Tongue (tissue), 2 donors: ENCODE data around the gene GTF2E1. TPM values are rescaled to one million over a fixed set of nuclear protein-coding genes. Genes with fewer than 3 reads are reported as not detected.
"Not testable (repeated sequence)": the region's sequence is repeated elsewhere in the genome, so short reads cannot be mapped to it uniquely, and the experiment has no call there.

ENCODE experiments used
- DNase-seq: peaks from one replicate; pipeline ENCODE4 v3.0.0-alpha.2; 2015
- total RNA-seq: library from RNA; depleted of rRNA; stranded (reverse); fragments of >200 nt; gene quantifications from one replicate; pipeline ENCODE4 v1.2.3, GENCODE V29; 2014

Gene GTF2E1
- 21.2 TPM for total RNA-seq

GRCh38 chr3:120742198-120742848, at the start of gene GTF2E1, which contains the start of gene RABL3:
TSS of gene GTF2E1 (plus strand) at chr3:120742744. CDS start at chr3:120750553, 7,809 bp downstream.
TSS of gene RABL3 (minus strand) at chr3:120742516. CDS start at chr3:120742507, 9 bp downstream.
- DNase-seq = peak; percentile 100

- no peak for DNase-seq
Observed at GRCh38 chr3:120693439-120694171, 48.9 kb upstream of the GTF2E1 start.

- no peak for DNase-seq
Observed at GRCh38 chr3:120699333-120699732, 43.2 kb upstream of the GTF2E1 start.

- DNase-seq = no peak
Observed at GRCh38 chr3:120705884-120706582, 36.5 kb upstream of the GTF2E1 start.

- no peak for DNase-seq
Observed at GRCh38 chr3:120706950-120707349, 35.6 kb upstream of the GTF2E1 start.

GRCh38 chr3:120708408-120708807, 34.1 kb upstream of the GTF2E1 start:
- DNase-seq = no peak

GRCh38 chr3:120710369-120710768, 32.2 kb upstream of the GTF2E1 start:
- no peak for DNase-seq

- no peak for DNase-seq
Observed at GRCh38 chr3:120713262-120713661, 29.3 kb upstream of the GTF2E1 start.

GRCh38 chr3:120719167-120719834, 23.2 kb upstream of the GTF2E1 start:
- not testable (repeated sequence) for DNase-seq

- DNase-seq = no peak
Observed at GRCh38 chr3:120726791-120727190, 15.8 kb upstream of the GTF2E1 start.

GRCh38 chr3:120730576-120731542, 11.7 kb upstream of the GTF2E1 start:
- DNase-seq = no peak

GRCh38 chr3:120738006-120738405, 4.5 kb upstream of the GTF2E1 start:
- DNase-seq = not testable (repeated sequence)

- no peak for DNase-seq
Observed at GRCh38 chr3:120741320-120741719, 1.2 kb upstream of the GTF2E1 start.

GRCh38 chr3:120741837-120742197, 727 bp upstream of the GTF2E1 start:
- DNase-seq = no peak

GRCh38 chr3:120742849-120743365, 363 bp downstream of the GTF2E1 start:
- DNase-seq = no peak

- no peak for DNase-seq
Observed at GRCh38 chr3:120743556-120744195, 1.1 kb downstream of the GTF2E1 start.

GRCh38 chr3:120745466-120745865, 2.9 kb downstream of the GTF2E1 start:
- no peak for DNase-seq

GRCh38 chr3:120749843-120750242, 7.3 kb downstream of the GTF2E1 start:
- no peak for DNase-seq

GRCh38 chr3:120752230-120752629, 9.7 kb downstream of the GTF2E1 start:
- no peak for DNase-seq

- no peak for DNase-seq
Observed at GRCh38 chr3:120752865-120753264, 10.3 kb downstream of the GTF2E1 start.

GRCh38 chr3:120753810-120754209, 11.3 kb downstream of the GTF2E1 start:
- DNase-seq = no peak
